Upper lobe of right lung (tissue), 1 donor: ENCODE measurements around the gene TRAPPC5. TPM values are rescaled to one million over a fixed set of nuclear protein-coding genes. Genes with fewer than 3 reads are reported as not detected.

Experiments
- ATAC-seq: fragments of 200-7000 bp; cut with Tn5 transposase; one replicate; pipeline ENCODE4 v1.9.1; 2020; ENCODE audit warnings: mild to moderate bottlenecking, moderate library complexity
- DNase-seq: peaks from one replicate; pipeline ENCODE4 v3.0.0-alpha.2; 2020
- H3K27ac ChIP-seq: fragments of 200-600 bp; one replicate; pipeline ENCODE4 v1.8.0; 2022
- H3K27me3 ChIP-seq: fragments of 200-600 bp; one replicate; pipeline ENCODE4 v1.8.0; 2022; ENCODE audit warnings: mild to moderate bottlenecking
- H3K36me3 ChIP-seq: fragments of 200-600 bp; one replicate; pipeline ENCODE4 v1.8.0; 2022
- H3K4me1 ChIP-seq: fragments of 200-600 bp; one replicate; pipeline ENCODE4 v1.8.0; 2022
- H3K4me3 ChIP-seq: fragments of 200-600 bp; one replicate; pipeline ENCODE4 v1.8.0; 2022; ENCODE audit warnings: mild to moderate bottlenecking
- H3K9me3 ChIP-seq: fragments of 200-600 bp; one replicate; pipeline ENCODE4 v1.8.0; 2022
- CTCF ChIP-seq: fragments of 200-600 bp; IDR thresholded peaks from one replicate; pipeline ENCODE4 v1.8.0; 2022; ENCODE audit warnings: antibody characterized with exemption
- intact Hi-C: fragments of 100-400 bp; cut with DNase I; formaldehyde crosslinking; loops from one replicate; pipeline ENCODE4 v1.11.0; 2022
- total RNA-seq: library from RNA; stranded (reverse); fragmentation: NEBNext Ultra II Directional; extraction: Animal tissue kit (Norgen Biotek cat#: 25700); gene quantifications from one replicate; pipeline ENCODE4 v1.2.1, GENCODE V29; 2021
- donor health status: DM: no; HTN: yes; CAD: no; lungs with severe emphysema.

Gene TRAPPC5
- total RNA-seq, 1 donor from 2014 or later: 83.9 TPM

GRCh38 chr19:7697721-7698287, 17.2 kb downstream of the TRAPPC5 start:
- no peak overlapping the region for H3K27ac ChIP-seq
- no peaks in the 10 kb centered on the region for H3K36me3 ChIP-seq
- no peak for DNase-seq
- H3K9me3 ChIP-seq: no peaks in the 10 kb centered on the region
- ATAC-seq: no peak
- H3K4me3 ChIP-seq: no peak overlapping the region
- no peak for TF ChIP-seq CTCF
- H3K27me3 ChIP-seq: peaks cover 30% of the 10 kb centered on the region
- no peaks in the 10 kb centered on the region for H3K4me1 ChIP-seq
- intact Hi-C loops: no loop called here

DNA sequence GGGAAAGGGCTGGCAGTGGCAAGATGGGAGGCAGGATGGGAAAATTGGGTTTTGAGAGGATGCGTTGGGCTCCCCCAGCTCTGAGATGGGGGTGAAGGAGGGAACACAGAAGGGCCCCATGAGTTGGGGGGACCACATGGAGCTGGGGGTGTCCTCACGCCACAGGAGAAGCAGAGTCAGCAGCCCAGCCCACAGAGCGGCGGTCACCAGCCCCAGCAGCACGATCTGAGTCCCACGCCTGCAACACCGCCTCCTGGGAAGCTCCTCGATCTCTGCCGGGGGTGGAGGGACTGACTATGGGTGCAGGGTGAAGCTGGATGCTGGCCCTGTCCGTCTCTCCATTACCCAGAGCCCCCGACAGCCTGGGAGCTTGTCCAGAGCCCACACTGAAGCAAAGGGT, 17.9 kb downstream of the TRAPPC5 start:
- ATAC-seq: no peak
- TF ChIP-seq CTCF: no peak
- intact Hi-C loops: no loop called here

GRCh38 chr19:7699003-7699402, 18.4 kb downstream of the TRAPPC5 start:
- no peak for ATAC-seq
- Histone ChIP-seq H3K27ac (no peak overlapping the region), H3K4me3 (no peak overlapping the region), H3K4me1 (no peaks in the 10 kb centered on the region), H3K9me3 (no peaks in the 10 kb centered on the region), H3K36me3 (no peaks in the 10 kb centered on the region), H3K27me3 (peaks cover 30% of the 10 kb centered on the region)
- DNase-seq: no peak
- no peak for TF ChIP-seq CTCF
- intact Hi-C loops: no loop called here

More for the DNA sequence above, 17.9 kb downstream of the TRAPPC5 start:
- no peaks in the 10 kb centered on the region for H3K36me3 ChIP-seq
- H3K9me3 ChIP-seq: no peaks in the 10 kb centered on the region
- H3K27ac ChIP-seq: no peak overlapping the region
- peaks cover 30% of the 10 kb centered on the region for H3K27me3 ChIP-seq
- no peak for DNase-seq
- no peak overlapping the region for H3K4me3 ChIP-seq
- H3K4me1 ChIP-seq: no peaks in the 10 kb centered on the region

GRCh38 chr19:7699417-7700401, 19.1 kb downstream of the TRAPPC5 start:
- Histone ChIP-seq H3K9me3 (no peaks in the 10 kb centered on the region), H3K27ac (no peak overlapping the region), H3K27me3 (peaks cover 30% of the 10 kb centered on the region), H3K36me3 (no peaks in the 10 kb centered on the region), H3K4me1 (no peaks in the 10 kb centered on the region), H3K4me3 (no peak overlapping the region)
- TF ChIP-seq CTCF: no peak
- ATAC-seq (no peak), DNase-seq (no peak)
- intact Hi-C loops: no loop called here

DNA sequence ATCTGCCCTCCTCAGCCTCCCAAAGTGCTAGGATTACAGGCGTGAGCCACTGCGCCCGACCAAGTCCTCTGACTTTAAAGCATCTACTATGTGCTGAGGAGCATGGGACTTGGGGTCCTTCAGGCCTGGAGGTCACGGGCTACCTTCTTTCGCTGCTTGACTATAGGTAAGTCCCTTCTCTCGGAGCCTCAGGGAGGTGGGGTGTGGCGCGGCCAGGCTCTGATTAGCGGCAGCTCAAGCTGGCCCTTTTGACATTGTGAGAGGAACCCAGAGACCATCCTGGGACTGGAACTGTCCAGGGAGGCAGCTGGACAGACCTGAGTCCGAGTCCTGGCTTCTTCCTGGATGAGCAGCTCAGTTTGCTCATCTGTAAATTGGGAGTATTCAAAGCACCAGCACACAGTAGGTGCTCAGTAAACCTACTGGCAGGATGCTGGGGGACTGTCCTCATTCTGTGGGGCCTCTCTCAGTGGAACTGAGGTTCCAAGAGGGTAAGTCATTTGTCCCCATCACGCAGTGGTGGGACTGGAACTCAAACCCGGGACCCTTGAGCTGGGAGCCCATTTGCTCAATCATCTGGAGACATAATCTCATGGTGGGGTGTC, 20.5 kb downstream of the TRAPPC5 start:
- TF ChIP-seq CTCF: no peak
- DNase-seq (no peak), ATAC-seq (no peak)
- Histone ChIP-seq H3K27me3 (peaks cover 30% of the 10 kb centered on the region), H3K4me3 (no peak overlapping the region), H3K36me3 (no peaks in the 10 kb centered on the region), H3K27ac (no peak overlapping the region), H3K9me3 (no peaks in the 10 kb centered on the region), H3K4me1 (peaks cover 3% of the 10 kb centered on the region)
- intact Hi-C loops: no loop called here
